GM23338 (cell line): ENCODE measurements around the gene EEF1A1. TPM values are rescaled to one million over a fixed set of nuclear protein-coding genes. Genes with fewer than 3 reads are reported as not detected.
"Not testable (repeated sequence)": the region's sequence is repeated elsewhere in the genome, so short reads cannot be mapped to it uniquely, and the experiment has no call there.

ENCODE experiments used
- ATAC-seq: fragments of 200-7000 bp; cut with Tn5 transposase; 3 replicates; pipeline ENCODE4 v1.9.1; 2020
- DNase-seq: peaks from one replicate; pipeline ENCODE4 v3.0.0-alpha.2; 2015; ENCODE audit warnings: low spot score
- H2AFZ ChIP-seq: fragments of 200-600 bp; sonication (generic); 2 replicates; pipeline ENCODE4 v1.8.0; 2016; ENCODE audit warnings: antibody characterized with exemption, mild to moderate bottlenecking, moderate library complexity
- H3F3A ChIP-seq: fragments of 200-600 bp; sonication (generic); replicated peaks from 2 replicates; pipeline ENCODE4 v1.8.0; 2017; ENCODE audit warnings: antibody characterized with exemption, mixed run types, low read depth
- H3K27ac ChIP-seq: fragments of 200-600 bp; sonication (generic); 2 replicates; pipeline ENCODE4 v1.6.1; 2016; ENCODE audit warnings: low read depth
- H3K27me3 ChIP-seq: fragments of 200-600 bp; sonication (generic); 2 replicates; pipeline ENCODE4 v1.8.0; 2016; ENCODE audit warnings: mild to moderate bottlenecking, mixed run types, moderate library complexity; ENCODE audit not compliant: insufficient read depth
- H3K36me3 ChIP-seq: fragments of 200-600 bp; sonication (generic); 2 replicates; pipeline ENCODE4 v1.8.0; 2016; ENCODE audit warnings: mild to moderate bottlenecking; ENCODE audit not compliant: insufficient read depth
- H3K4me1 ChIP-seq: fragments of 200-600 bp; sonication (generic); 2 replicates; pipeline ENCODE4 v1.8.0; 2016; ENCODE audit warnings: mild to moderate bottlenecking, moderate library complexity; ENCODE audit not compliant: insufficient read depth
- H3K4me2 ChIP-seq: fragments of 200-600 bp; sonication (generic); 2 replicates; pipeline ENCODE4 v1.7.1; 2017; ENCODE audit warnings: mixed run types
- H3K4me3 ChIP-seq: fragments of 200-600 bp; sonication (generic); 2 replicates; pipeline ENCODE4 v1.6.1; 2016; ENCODE audit warnings: mixed run types
- H3K79me2 ChIP-seq: fragments of 200-600 bp; sonication (generic); replicated peaks from 2 replicates; pipeline ENCODE4 v1.8.0; 2017; ENCODE audit warnings: mild to moderate bottlenecking; ENCODE audit not compliant: insufficient read depth
- H3K9me2 ChIP-seq: fragments of 200-600 bp; sonication (generic); 2 replicates; pipeline ENCODE4 v1.8.0; 2017; ENCODE audit not compliant: insufficient read depth
- H4K20me1 ChIP-seq: fragments of 200-600 bp; sonication (generic); replicated peaks from 2 replicates; pipeline ENCODE4 v1.8.0; 2017; ENCODE audit warnings: mild to moderate bottlenecking; ENCODE audit not compliant: insufficient read depth
- H3K27ac Mint-ChIP-seq: 2 replicates; pipeline ENCODE4 v1.8.0; 2020; ENCODE audit warnings: inconsistent platforms, mild to moderate bottlenecking, moderate library complexity, mixed read lengths
- H3K27me3 Mint-ChIP-seq: 3 replicates; pipeline ENCODE4 v1.8.0; 2022; ENCODE audit warnings: low read depth, mild to moderate bottlenecking, moderate library complexity, mixed read lengths, inconsistent platforms; ENCODE audit not compliant: insufficient read depth, poor library complexity
- H3K36me3 Mint-ChIP-seq: 3 replicates; pipeline ENCODE4 v1.8.0; 2021; ENCODE audit warnings: low read depth, mild to moderate bottlenecking, inconsistent platforms, moderate library complexity, mixed read lengths
- H3K4me1 Mint-ChIP-seq: 3 replicates; pipeline ENCODE4 v1.8.0; 2020; ENCODE audit warnings: mild to moderate bottlenecking, inconsistent platforms, mixed read lengths
- H3K4me3 Mint-ChIP-seq: 3 replicates; pipeline ENCODE4 v1.8.0; 2021; ENCODE audit warnings: moderate library complexity, mild to moderate bottlenecking, inconsistent platforms, mixed read lengths
- H3K9me3 Mint-ChIP-seq: 3 replicates; pipeline ENCODE4 v1.8.0; 2020; ENCODE audit warnings: moderate library complexity, mild to moderate bottlenecking, inconsistent platforms, mixed read lengths
- CREB1 ChIP-seq: fragments of 250-450 bp; sonication (Bioruptor Pico); IDR thresholded peaks from 2 replicates; pipeline ENCODE4 v1.5.0; 2020; ENCODE audit warnings: low read depth, mild to moderate bottlenecking, moderate library complexity
- EZH2 ChIP-seq: fragments of 200-600 bp; sonication (generic); IDR thresholded peaks from one replicate; pipeline ENCODE4 v1.8.0; 2017; ENCODE audit warnings: antibody characterized with exemption, mild to moderate bottlenecking, low read depth; ENCODE audit not compliant: unreplicated experiment
- EZH2phosphoT487 ChIP-seq: fragments of 200-600 bp; sonication (generic); IDR thresholded peaks from one replicate; pipeline ENCODE4 v1.8.1; 2018; ENCODE audit warnings: antibody characterized with exemption; ENCODE audit not compliant: unreplicated experiment
- POLR2AphosphoS5 ChIP-seq: IDR thresholded peaks from 2 replicates; pipeline ENCODE4 v1.6.1; 2016; ENCODE audit warnings: antibody characterized with exemption, low read depth
- ZNF462 ChIP-seq: fragments of 250-450 bp; sonication (Bioruptor Pico); IDR thresholded peaks from 2 replicates; pipeline ENCODE4 v1.5.0; 2020; ENCODE audit warnings: mild to moderate bottlenecking, moderate library complexity
- polyA plus RNA-seq: library from polyadenylated mRNA; unstranded; fragments of >200 nt; fragmentation: Nextera tagmentation; extraction: Ambion mirVana; gene quantifications from 2 replicates; pipeline ENCODE4 v1.2.1, GENCODE V29; 2016
- total RNA-seq: library from RNA; depleted of rRNA; stranded (reverse); fragments of >200 nt; shearing (Covaris generic); gene quantifications from 2 replicates; pipeline ENCODE4 v1.2.3, GENCODE V29; 2014

The EEF1A1 gene
- total and polyA plus RNA-seq, 2 experiments from 2014 or later = 7,677 to 12,342 TPM

- peak overlapping the region; percentile 99 for H3K27ac ChIP-seq
- H3K9me2 ChIP-seq, H3K4me1 ChIP-seq, H3K27me3 ChIP-seq, ATAC-seq, H2AFZ ChIP-seq, DNase-seq: not testable (repeated sequence)
- H3F3A ChIP-seq = peaks cover 70% of the 10 kb centered on the region
- Mint-ChIP-seq H3K27me3 (peaks cover 79% of the 10 kb centered on the region), H3K9me3 (peaks cover 34% of the 10 kb centered on the region), H3K4me1 (peaks cover 29% of the 10 kb centered on the region), H3K27ac (peak overlapping the region; percentile 100), H3K36me3 (peaks cover 70% of the 10 kb centered on the region), H3K4me3 (peak overlapping the region; percentile 98)
- H3K4me3 ChIP-seq = peak overlapping the region; percentile 77
- peaks cover 49% of the 10 kb centered on the region for H3K79me2 ChIP-seq
- peaks cover 10% of the 10 kb centered on the region; the same call in 1 of the 2 replicates for H4K20me1 ChIP-seq
- peaks cover 45% of the 10 kb centered on the region for H3K36me3 ChIP-seq
- TF ChIP-seq POLR2AphosphoS5 = peak; percentile 41
- peak overlapping the region; percentile 93 for H3K4me2 ChIP-seq
Observed at GRCh38 chr6:73518100-73518981, 2.5 kb downstream of the EEF1A1 start.

GRCh38 chr6:73516514-73517489, 4.0 kb downstream of the EEF1A1 start:
- Histone ChIP-seq H3F3A (peaks cover 66% of the 10 kb centered on the region), H3K4me1 (peaks cover 5% of the 10 kb centered on the region; the same call in 1 of the 2 replicates), H3K79me2 (peaks cover 42% of the 10 kb centered on the region), H3K9me2 (no peaks in the 10 kb centered on the region), H3K36me3 (peaks cover 45% of the 10 kb centered on the region), H3K27me3 (no peaks in the 10 kb centered on the region), H3K4me3 (peak overlapping the region; percentile 47), H3K27ac (peak overlapping the region; percentile 99), H3K4me2 (peak overlapping the region; percentile 70), H2AFZ (no peak overlapping the region), H4K20me1 (peaks cover 10% of the 10 kb centered on the region; the same call in 1 of the 2 replicates)
- Mint-ChIP-seq H3K9me3 (peaks cover 40% of the 10 kb centered on the region), H3K4me1 (peaks cover 26% of the 10 kb centered on the region), H3K27ac (peak overlapping the region; percentile 96), H3K27me3 (peaks cover 81% of the 10 kb centered on the region), H3K36me3 (peaks cover 73% of the 10 kb centered on the region), H3K4me3 (peak overlapping the region; percentile 98)
- TF ChIP-seq CREB1 (0 out of 2 replicates have a peak, but pooled peaks have one; percentile 13), EZH2phosphoT487 (no peak), POLR2AphosphoS5 (peak; percentile 75)
- no peak for DNase-seq
- no peak for ATAC-seq

- peaks cover 32% of the 10 kb centered on the region for H3K9me3 Mint-ChIP-seq
- peaks cover 36% of the 10 kb centered on the region for H3K79me2 ChIP-seq
- H3F3A ChIP-seq = peaks cover 60% of the 10 kb centered on the region
- ATAC-seq = peak; percentile 2
- peaks cover 62% of the 10 kb centered on the region for H3K36me3 Mint-ChIP-seq
- H3K9me2 ChIP-seq = no peaks in the 10 kb centered on the region
- H3K4me3 Mint-ChIP-seq = peak overlapping the region; percentile 41; the same call in 2 of the 3 replicates
- peak overlapping the region; percentile 99 for H3K27ac ChIP-seq
- peak overlapping the region; percentile 92 for H3K27ac Mint-ChIP-seq
- no peak overlapping the region for H3K4me2 ChIP-seq
- H2AFZ ChIP-seq = no peak overlapping the region
- peaks cover 80% of the 10 kb centered on the region for H3K27me3 Mint-ChIP-seq
- DNase-seq = peak; percentile 25
- peaks cover 40% of the 10 kb centered on the region for H3K36me3 ChIP-seq
- H3K27me3 ChIP-seq = no peaks in the 10 kb centered on the region
- peaks cover 10% of the 10 kb centered on the region; the same call in 1 of the 2 replicates for H4K20me1 ChIP-seq
- no peak overlapping the region for H3K4me3 ChIP-seq
- H3K4me1 ChIP-seq = peaks cover 5% of the 10 kb centered on the region; the same call in 1 of the 2 replicates
- H3K4me1 Mint-ChIP-seq = peaks cover 26% of the 10 kb centered on the region
- no peak for TF ChIP-seq EZH2
- peak; percentile 45 for TF ChIP-seq POLR2AphosphoS5
- TF ChIP-seq ZNF462 (CRISPR knock-in tag) = no peak
Observed at GRCh38 chr6:73515204-73515655, 5.6 kb downstream of the EEF1A1 start.
